HepG2 (cell line): ENCODE results near the gene HPS1. TPM values are rescaled to one million over a fixed set of nuclear protein-coding genes. Genes with fewer than 3 reads are reported as not detected.

Experiments
- ATAC-seq: fragments of 200-7000 bp; cut with Tn5 transposase; 3 replicates; pipeline ENCODE4 v1.9.1; 2020; ENCODE audit warnings: mild to moderate bottlenecking, moderate library complexity
- BruUV-seq: library from RNA; stranded (reverse); fragments of 400-500 nt; replicated peaks from 2 replicates; lab custom pipeline; 2021; lab: Mats Ljungman, UMichigan
- CTCF ChIA-PET: fragments of 300-600 bp; formaldehyde crosslinking; extraction: SDS; loops from one replicate; lab custom pipeline; 2021; ENCODE audit warnings: low total read pairs, inconsistent platforms, low intra/inter-chr PET ratio; lab: Yijun Ruan, JAX
- POLR2A ChIA-PET: fragments of 350-600 bp; sonication (Branson Sonifier 250); formaldehyde crosslinking; loops from one replicate; lab custom pipeline; 2020; ENCODE audit warnings: antibody characterized with exemption, inconsistent platforms; lab: Yijun Ruan, JAX
- DNase-seq: peaks from one replicate; pipeline ENCODE4 v3.0.0-alpha.2; 2015; ENCODE audit warnings: low spot score
- FAIRE-seq: peaks from 3 replicates; lab custom pipeline; 2011; peaks lifted over from hg19 to GRCh38; lab: Jason Lieb, UNC
- H2AFZ ChIP-seq: one replicate; pipeline ENCODE4 v1.6.1; 2011; ENCODE audit warnings: low read length, inconsistent platforms
- H3K27ac ChIP-seq: fragments of 300-600 bp; 3 replicates; pipeline ENCODE4 v1.8.0; 2011; ENCODE audit warnings: mixed run types, mild to moderate bottlenecking, mixed read lengths, low read length, inconsistent platforms; ENCODE audit not compliant: insufficient read depth; ENCODE audit errors: extremely low read length
- H3K27me3 ChIP-seq, 2 experiments: fragments of 200-600 bp in 1 of 2; 2 replicates in 1 of 2; 3 replicates in 1 of 2; pipeline versions ENCODE4 v1.6.0 to v1.8.0; 2011; ENCODE audit warnings: low read length in 2 of 2, mild to moderate bottlenecking in 2 of 2, moderate library complexity in 2 of 2, inconsistent platforms in 1 of 2; ENCODE audit not compliant: insufficient read depth in 2 of 2, control insufficient read depth in 1 of 2
- H3K36me3 ChIP-seq, 2 experiments: fragments of 200-600 bp in 1 of 2; replicated peaks in 1 of 2; 2 replicates in 1 of 2; 3 replicates in 1 of 2; pipeline versions ENCODE4 v1.5.1 to v1.8.0; 2011; ENCODE audit warnings: low read length in 2 of 2, inconsistent platforms in 1 of 2; ENCODE audit not compliant: insufficient read depth in 2 of 2, control insufficient read depth in 1 of 2
- H3K4me1 ChIP-seq: 2 replicates; pipeline ENCODE4 v1.5.1; 2012; ENCODE audit warnings: low read length, inconsistent platforms; ENCODE audit not compliant: insufficient read depth
- H3K4me2 ChIP-seq: 2 replicates; pipeline ENCODE4 v1.6.0; 2011; ENCODE audit warnings: low read depth, low read length, inconsistent platforms
- H3K4me3 ChIP-seq, 3 experiments: fragments of 200-600 bp in 1 of 3; sonication (generic), shearing (Covaris generic) in 1 of 3; replicated peaks in 1 of 3; 2 replicates each; pipeline ENCODE4 v1.5.1; 2011 to 2016; ENCODE audit warnings: low read length in 3 of 3, inconsistent platforms in 2 of 3, low read depth in 2 of 3, mild to moderate bottlenecking in 2 of 3, control low read depth in 1 of 3, mixed read lengths in 1 of 3; ENCODE audit not compliant: insufficient read depth in 1 of 3
- H3K79me2 ChIP-seq: one replicate; pipeline ENCODE4 v1.6.1; 2011; ENCODE audit warnings: low read length, inconsistent platforms; ENCODE audit not compliant: insufficient read depth
- H3K9ac ChIP-seq: 2 replicates; pipeline ENCODE4 v1.6.0; 2011; ENCODE audit warnings: mild to moderate bottlenecking, low read depth, low read length, inconsistent platforms; ENCODE audit not compliant: insufficient read depth
- H3K9me3 ChIP-seq: 2 replicates; pipeline ENCODE4 v1.5.1; 2012; ENCODE audit warnings: mild to moderate bottlenecking, low read length
- H4K20me1 ChIP-seq: 2 replicates; pipeline ENCODE4 v1.6.0; 2011; ENCODE audit warnings: inconsistent platforms, mild to moderate bottlenecking, low read length, moderate library complexity; ENCODE audit not compliant: insufficient read depth
- DPF2 ChIP-seq: sonication (generic); formaldehyde crosslinking; IDR thresholded peaks from 2 replicates; pipeline ENCODE4 v1.4.0; 2020; ENCODE audit warnings: mild to moderate bottlenecking, low read depth, missing genetic modification reagents, borderline replicate concordance
- DRAP1 ChIP-seq: IDR thresholded peaks from 2 replicates; pipeline ENCODE4 v1.6.1; 2016; ENCODE audit warnings: missing genetic modification reagents, missing compliant biosample characterization
- ETV5 ChIP-seq: IDR thresholded peaks from 2 replicates; pipeline ENCODE4 v1.6.1; 2018; ENCODE audit warnings: missing biosample characterization, missing genetic modification reagents, inconsistent platforms, borderline replicate concordance
- ETV6 ChIP-seq: sonication (generic); formaldehyde crosslinking; conservative IDR thresholded peaks from 2 replicates; pipeline ENCODE4 v1.4.0; 2020; ENCODE audit warnings: missing genetic modification reagents
- FOSL2 ChIP-seq: sonication (generic); formaldehyde crosslinking; IDR thresholded peaks from 2 replicates; pipeline ENCODE4 v1.4.0; 2020; ENCODE audit warnings: missing genetic modification reagents
- FOXO1 ChIP-seq: sonication (generic); formaldehyde crosslinking; IDR thresholded peaks from 2 replicates; pipeline ENCODE4 v1.4.0; 2020; ENCODE audit warnings: missing genetic modification reagents
- GATAD2A ChIP-seq: IDR thresholded peaks from 2 replicates; pipeline ENCODE4 v1.6.1; 2016
- GLMP ChIP-seq: sonication (generic); formaldehyde crosslinking; IDR thresholded peaks from 2 replicates; pipeline ENCODE4 v1.9.0; 2021; ENCODE audit warnings: missing genetic modification reagents, mild to moderate bottlenecking, borderline replicate concordance
- KLF9 ChIP-seq: IDR thresholded peaks from 2 replicates; pipeline ENCODE4 v1.6.1; 2016; ENCODE audit warnings: low read depth
- NCOR1 ChIP-seq: fragments of 200-600 bp; sonication (generic); IDR thresholded peaks from 2 replicates; pipeline ENCODE4 v1.7.0; 2017; ENCODE audit warnings: antibody characterized with exemption, low read length, borderline replicate concordance
- ZBTB46 ChIP-seq: sonication (generic); formaldehyde crosslinking; IDR thresholded peaks from 2 replicates; pipeline ENCODE4 v1.4.0; 2020; ENCODE audit warnings: mild to moderate bottlenecking, missing genetic modification reagents, borderline replicate concordance
- ZFYVE20 ChIP-seq: sonication (generic); formaldehyde crosslinking; IDR thresholded peaks from 2 replicates; pipeline ENCODE4 v1.8.0; 2023; ENCODE audit warnings: low read depth, mild to moderate bottlenecking, moderate library complexity, missing genetic modification reagents, borderline replicate concordance
- ZNF10 ChIP-seq: sonication (generic); formaldehyde crosslinking; IDR thresholded peaks from 2 replicates; pipeline ENCODE4 v1.4.0; 2020; ENCODE audit warnings: mild to moderate bottlenecking, low read depth, missing genetic modification reagents, borderline replicate concordance
- ZNF570 ChIP-seq: sonication (generic); formaldehyde crosslinking; IDR thresholded peaks from 2 replicates; pipeline ENCODE4 v1.4.0; 2020; ENCODE audit warnings: mild to moderate bottlenecking, missing genetic modification reagents, borderline replicate concordance
- ZNF766 ChIP-seq: sonication (generic); formaldehyde crosslinking; IDR thresholded peaks from 2 replicates; pipeline ENCODE4 v1.5.0; 2020; ENCODE audit warnings: missing genetic modification reagents, borderline replicate concordance
- WGBS: methylation state at CpG from one replicate; pipeline ENCODE4 v1.1.6; 2017; ENCODE audit warnings: low lambda C conversion rate; 5-methylcytosine and 5-hydroxymethylcytosine counted together
- in situ Hi-C: cut with HindIII; loops from 2 replicates; pipeline ENCODE4 v1.10.0; 2017; ENCODE audit warnings: low pct_unique_long_range_greater_than_20kb; ENCODE audit not compliant: extremely low pct_ligation_motif_present
- intact Hi-C: fragments of 100-400 bp; cut with micrococcal nuclease; formaldehyde crosslinking; loops from one replicate; pipeline ENCODE4 v1.10.0; 2022; ENCODE audit not compliant: unreplicated experiment
- polyA plus RNA-seq, 8 experiments: library from polyadenylated mRNA; depleted of rRNA in 3 of 8; stranded (reverse) in 7 of 8; unstranded in 1 of 8; fragments of >200 nt; fragmentation: Illumina TruSeq in 4 of 8; extraction: Trizol in 4 of 8; gene quantifications; 2 replicates each; pipeline versions ENCODE4 v1.2.1 to v1.2.3, GENCODE V29; 2011 to 2016; ENCODE audit warnings: low read depth in 4 of 8, missing spikeins in 1 of 8, mixed read lengths in 1 of 8; ENCODE audit not compliant: insufficient read depth in 1 of 8
- total RNA-seq, 5 experiments: library from RNA; depleted of rRNA; stranded (reverse); fragments of >200 nt; fragmentation: Illumina TruSeq; extraction: Trizol; gene quantifications; 2 replicates each; pipeline ENCODE4 v1.2.3, GENCODE V29; 2016; ENCODE audit warnings: low read depth in 1 of 5

HPS1 gene
- total and polyA plus RNA-seq, 2 of the 13 experiments (the other 11 are each of a cell fraction or from before 2014, with no cell fraction given) = 24.6 to 25.8 TPM

GRCh38 chr10:98399784-98400183 is 47.0 kb downstream of the HPS1 start:
- DNase-seq (no peak), FAIRE-seq (no peak), ATAC-seq (no peak)
- Histone ChIP-seq H3K9me3 (no peaks in the 10 kb centered on the region), H3K79me2 (no peaks in the 10 kb centered on the region), H3K36me3 (no peaks in the 10 kb centered on the region), H2AFZ (no peak overlapping the region), H4K20me1 (no peaks in the 10 kb centered on the region), H3K4me1 (no peaks in the 10 kb centered on the region), H3K4me3 (no peak overlapping the region), H3K9ac (no peak overlapping the region), H3K4me2 (no peak overlapping the region), H3K27me3 (no peaks in the 10 kb centered on the region; a peak in 1 of 5 replicates), H3K27ac (no peak overlapping the region)
- TF ChIP-seq GATAD2A (CRISPR knock-in tag) (no peak), ZNF570 (CRISPR knock-in tag) (no peak), FOSL2 (CRISPR knock-in tag) (no peak), DRAP1 (no peak), DPF2 (CRISPR knock-in tag) (no peak), ZNF10 (CRISPR knock-in tag) (no peak), NCOR1 (no peak), ETV6 (CRISPR knock-in tag) (no peak), GLMP (no peak), ZBTB46 (CRISPR knock-in tag) (no peak), ZFYVE20 (CRISPR knock-in tag) (no peak), ETV5 (CRISPR knock-in tag) (no peak), ZNF766 (CRISPR knock-in tag) (no peak), FOXO1 (CRISPR knock-in tag) (no peak), KLF9 (no peak)
- in situ Hi-C loops = no loop called here
- intact Hi-C loops = no loop called here
- ChIA-PET POLR2A (interaction anchor here (0.7 kb wide), 1 partner anchor 15 kb away, joined by 3 read pairs; the partner anchor contains the start of gene PYROXD2), CTCF (no interaction called here)
- BruUV-seq = no TSS peak
- WGBS = 72% methylated on average over 7 of the region's 9 CpGs
